Heart left ventricle (tissue), 13 donors: Measurements from ENCODE around the gene AMMECR1.

ENCODE experiments used
- POLR2A ChIP-seq, 2 donors: fragments of 450-650 bp; IDR thresholded peaks; one replicate each; pipeline ENCODE4 v1.6.1; 2017; ENCODE audit warnings: antibody characterized with exemption in 2 of 2, mild to moderate bottlenecking in 2 of 2, moderate library complexity in 2 of 2
- TF ChIP-seq, protein P1 (sequence below), 12 donors: fragments of 200-600 bp; sonication (generic) in 4 of 12; IDR thresholded peaks; one replicate each; pipeline versions ENCODE4 v1.5.0 to v1.8.0; 2018 to 2022; ENCODE audit warnings: antibody characterized with exemption in 12 of 12, mild to moderate bottlenecking in 5 of 12
- donor health status: ischemic (EF 13 %, LVEDD 7.1; RV severe dilation, severe dysfunction).
- donor health status: DM: no; HTN: yes; CAD: no.
- donor health status: DM: no; HTN: no; CAD: no.
- donor health status: ischemic (EF 25% LVEDD 6.9; RV normal size, moderate dysfunction).
- donor health status: ischemic (EF 25% LVEDD 5.7; RV mildly dilated, moderate dysfunction).
- donor health status: ischemic (EF 35%, LVEDD 5.7; RV mildly dilated, moderate dysfunction).
- donor health status: nonischemic (EF 11% LVEDD 7.7; RV severe dilation, severe dysfunction).
- donor health status: DM: yes; HTN: yes; CAD: no.
- donor health status: PGD.
- donor health status: ischemic (EF 29% LVEDD 5.4; RV normal size, mild dysfunction).
- donor health status: nonischemic (EF 23%, LVEDD 6.1; RV moderate dilation, normal function).

DNA sequence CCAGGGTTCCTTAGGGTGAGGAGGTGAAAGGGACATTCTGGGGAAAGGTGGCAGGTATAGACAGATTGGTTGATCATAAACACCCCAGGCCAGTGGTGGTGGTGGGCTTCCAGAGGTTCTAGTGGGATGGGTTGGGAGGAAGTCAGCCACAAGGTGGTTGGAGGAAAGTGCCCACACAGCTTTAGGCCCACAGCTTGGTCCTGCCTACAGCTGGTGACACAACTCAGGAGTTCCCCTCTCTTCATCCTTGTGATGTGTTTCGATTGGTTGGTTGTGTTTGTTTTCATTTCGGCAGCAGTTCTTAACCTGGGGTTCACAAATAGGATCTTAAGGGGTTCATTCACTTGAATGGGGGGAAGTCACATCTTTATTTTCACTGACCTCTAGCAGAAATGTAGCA, 158.0 kb downstream of the AMMECR1 start:
- TF ChIP-seq, protein P1, sequence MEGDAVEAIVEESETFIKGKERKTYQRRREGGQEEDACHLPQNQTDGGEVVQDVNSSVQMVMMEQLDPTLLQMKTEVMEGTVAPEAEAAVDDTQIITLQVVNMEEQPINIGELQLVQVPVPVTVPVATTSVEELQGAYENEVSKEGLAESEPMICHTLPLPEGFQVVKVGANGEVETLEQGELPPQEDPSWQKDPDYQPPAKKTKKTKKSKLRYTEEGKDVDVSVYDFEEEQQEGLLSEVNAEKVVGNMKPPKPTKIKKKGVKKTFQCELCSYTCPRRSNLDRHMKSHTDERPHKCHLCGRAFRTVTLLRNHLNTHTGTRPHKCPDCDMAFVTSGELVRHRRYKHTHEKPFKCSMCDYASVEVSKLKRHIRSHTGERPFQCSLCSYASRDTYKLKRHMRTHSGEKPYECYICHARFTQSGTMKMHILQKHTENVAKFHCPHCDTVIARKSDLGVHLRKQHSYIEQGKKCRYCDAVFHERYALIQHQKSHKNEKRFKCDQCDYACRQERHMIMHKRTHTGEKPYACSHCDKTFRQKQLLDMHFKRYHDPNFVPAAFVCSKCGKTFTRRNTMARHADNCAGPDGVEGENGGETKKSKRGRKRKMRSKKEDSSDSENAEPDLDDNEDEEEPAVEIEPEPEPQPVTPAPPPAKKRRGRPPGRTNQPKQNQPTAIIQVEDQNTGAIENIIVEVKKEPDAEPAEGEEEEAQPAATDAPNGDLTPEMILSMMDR (IDR thresholded peaks at IDR 0.05), result no peak
- TF ChIP-seq POLR2A (IDR thresholded peaks at IDR 0.05), result no peak
